KMS-11 (cell line): ENCODE measurements around the gene PROCR.

Source experiments
- H2AFZ ChIP-seq: fragments of 200-600 bp; sonication (generic); 2 replicates; pipeline ENCODE4 v1.6.1; 2016; ENCODE audit warnings: antibody characterized with exemption, mixed run types, low read depth
- H3K27ac ChIP-seq: fragments of 200-600 bp; sonication (generic); 2 replicates; pipeline ENCODE4 v1.6.1; 2016; ENCODE audit warnings: mild to moderate bottlenecking, mixed run types
- H3K27me3 ChIP-seq: fragments of 200-600 bp; sonication (generic); 2 replicates; pipeline ENCODE4 v1.6.1; 2017; ENCODE audit warnings: mild to moderate bottlenecking, low read depth, mixed run types, moderate library complexity; ENCODE audit not compliant: insufficient read depth
- H3K36me3 ChIP-seq: fragments of 200-600 bp; sonication (generic); 2 replicates; pipeline ENCODE4 v1.6.1; 2017; ENCODE audit warnings: mild to moderate bottlenecking, mixed run types; ENCODE audit not compliant: insufficient read depth
- H3K4me1 ChIP-seq: fragments of 200-600 bp; sonication (generic); 2 replicates; pipeline ENCODE4 v1.6.1; 2016; ENCODE audit warnings: mild to moderate bottlenecking, low read depth, mixed run types; ENCODE audit not compliant: poor library complexity, severe bottlenecking
- H3K4me2 ChIP-seq: fragments of 200-600 bp; sonication (generic); 2 replicates; pipeline ENCODE4 v1.7.0; 2016; ENCODE audit warnings: mild to moderate bottlenecking, mixed run types
- H3K4me3 ChIP-seq: fragments of 200-600 bp; sonication (generic); IDR thresholded peaks from 2 replicates; pipeline ENCODE4 v1.6.1; 2017; ENCODE audit warnings: low read depth, low read length, mixed read lengths; ENCODE audit not compliant: insufficient read depth
- H3K79me2 ChIP-seq: fragments of 200-600 bp; sonication (generic); 2 replicates; pipeline ENCODE4 v1.6.1; 2016; ENCODE audit warnings: low read depth, mixed run types; ENCODE audit not compliant: insufficient read depth
- H3K9ac ChIP-seq: fragments of 200-600 bp; sonication (generic); 2 replicates; pipeline ENCODE4 v1.6.1; 2016; ENCODE audit warnings: mild to moderate bottlenecking, mixed run types
- H4K20me1 ChIP-seq: fragments of 200-600 bp; sonication (generic); 2 replicates; pipeline ENCODE4 v1.6.1; 2016; ENCODE audit warnings: mild to moderate bottlenecking, mixed run types; ENCODE audit not compliant: insufficient read depth
- TF ChIP-seq, protein P1 (sequence below): fragments of 200-600 bp; sonication (generic); conservative IDR thresholded peaks from 2 replicates; pipeline ENCODE4 v1.6.1; 2017; ENCODE audit warnings: low read depth, mild to moderate bottlenecking, antibody characterized with exemption, low read length, moderate library complexity, mixed read lengths

Gene PROCR

DNA sequence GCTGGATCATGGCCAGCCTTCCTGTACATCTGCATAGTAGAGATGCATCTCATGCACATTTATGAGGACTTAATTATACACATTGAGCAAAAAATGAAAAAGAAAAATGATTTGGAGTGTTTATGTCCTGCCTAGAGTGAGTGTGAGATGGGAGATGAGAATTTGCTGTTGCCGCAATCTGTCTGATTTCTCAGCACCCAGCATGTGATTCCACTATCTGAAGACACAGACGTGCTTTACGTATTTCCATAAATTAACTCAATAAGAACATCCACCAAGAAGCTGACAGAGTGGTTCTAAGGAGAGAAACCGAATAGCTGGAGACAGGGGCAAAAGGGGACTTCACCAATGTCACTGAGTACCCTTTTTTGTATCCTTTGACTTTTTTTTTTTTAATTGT lies 39.9 kb upstream of the PROCR start:
- Histone ChIP-seq H4K20me1 (no peaks in the 10 kb centered on the region), H3K36me3 (no peaks in the 10 kb centered on the region; the same call in 1 of the 2 replicates)

DNA sequence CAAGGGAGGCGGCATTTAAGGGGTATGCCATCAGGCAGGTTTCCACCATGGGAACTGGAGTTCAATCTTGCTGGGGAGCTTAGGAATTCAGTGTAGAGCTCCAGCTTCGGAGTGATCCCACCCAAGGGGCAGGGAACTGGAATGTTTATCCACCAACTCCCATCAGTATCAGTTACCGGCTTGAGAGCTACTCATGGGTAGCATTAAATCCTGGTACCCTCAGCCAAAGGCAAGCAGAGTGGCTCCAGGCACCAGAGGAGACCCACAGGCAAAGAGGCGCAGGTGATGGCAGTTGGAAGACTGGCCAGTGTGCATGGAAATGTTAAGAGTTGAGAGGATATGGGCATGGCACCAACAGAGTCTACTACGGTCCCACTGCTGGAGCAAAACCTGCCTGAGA lies 38.8 kb upstream of the PROCR start:
- TF ChIP-seq, protein P1, sequence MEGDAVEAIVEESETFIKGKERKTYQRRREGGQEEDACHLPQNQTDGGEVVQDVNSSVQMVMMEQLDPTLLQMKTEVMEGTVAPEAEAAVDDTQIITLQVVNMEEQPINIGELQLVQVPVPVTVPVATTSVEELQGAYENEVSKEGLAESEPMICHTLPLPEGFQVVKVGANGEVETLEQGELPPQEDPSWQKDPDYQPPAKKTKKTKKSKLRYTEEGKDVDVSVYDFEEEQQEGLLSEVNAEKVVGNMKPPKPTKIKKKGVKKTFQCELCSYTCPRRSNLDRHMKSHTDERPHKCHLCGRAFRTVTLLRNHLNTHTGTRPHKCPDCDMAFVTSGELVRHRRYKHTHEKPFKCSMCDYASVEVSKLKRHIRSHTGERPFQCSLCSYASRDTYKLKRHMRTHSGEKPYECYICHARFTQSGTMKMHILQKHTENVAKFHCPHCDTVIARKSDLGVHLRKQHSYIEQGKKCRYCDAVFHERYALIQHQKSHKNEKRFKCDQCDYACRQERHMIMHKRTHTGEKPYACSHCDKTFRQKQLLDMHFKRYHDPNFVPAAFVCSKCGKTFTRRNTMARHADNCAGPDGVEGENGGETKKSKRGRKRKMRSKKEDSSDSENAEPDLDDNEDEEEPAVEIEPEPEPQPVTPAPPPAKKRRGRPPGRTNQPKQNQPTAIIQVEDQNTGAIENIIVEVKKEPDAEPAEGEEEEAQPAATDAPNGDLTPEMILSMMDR: no peak
- Histone ChIP-seq H3K36me3 (no peaks in the 10 kb centered on the region; the same call in 1 of the 2 replicates), H3K27me3 (no peaks in the 10 kb centered on the region), H4K20me1 (no peaks in the 10 kb centered on the region), H3K79me2 (no peaks in the 10 kb centered on the region), H3K4me3 (no peak overlapping the region), H2AFZ (no peak overlapping the region), H3K4me1 (no peaks in the 10 kb centered on the region), H3K4me2 (no peak overlapping the region), H3K27ac (no peak overlapping the region), H3K9ac (no peak overlapping the region)

More for the DNA sequence above, 39.9 kb upstream of the PROCR start:
- H2AFZ ChIP-seq: no peak overlapping the region
- no peak overlapping the region for H3K9ac ChIP-seq
- no peak overlapping the region for H3K4me2 ChIP-seq
- H3K4me3 ChIP-seq: no peak overlapping the region
- no peaks in the 10 kb centered on the region for H3K4me1 ChIP-seq
- TF ChIP-seq, protein P1: no peak
- H3K27me3 ChIP-seq: no peaks in the 10 kb centered on the region
- H3K27ac ChIP-seq: no peak overlapping the region
- H3K79me2 ChIP-seq: no peaks in the 10 kb centered on the region

DNA sequence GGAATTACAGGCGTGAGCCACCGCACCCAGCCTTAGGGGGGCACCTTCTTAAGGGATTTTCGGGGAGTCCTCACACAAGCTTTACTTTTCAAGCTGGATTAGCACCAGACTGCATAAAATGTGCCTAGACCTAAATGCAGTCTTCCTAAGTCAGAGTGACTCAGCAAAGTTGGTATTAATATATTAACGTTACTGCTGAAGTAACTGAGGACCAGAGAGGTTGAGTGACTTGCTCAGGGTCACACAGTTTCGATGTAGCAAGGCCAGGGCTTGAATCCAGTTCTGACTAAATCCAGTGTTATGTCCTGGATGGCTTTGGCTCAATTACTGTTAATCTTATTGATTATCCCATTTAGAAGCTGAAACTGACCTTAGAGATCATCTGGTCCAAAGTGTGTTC lies 38.1 kb upstream of the PROCR start:
- Histone ChIP-seq H2AFZ (no peak overlapping the region), H3K9ac (no peak overlapping the region), H3K79me2 (no peaks in the 10 kb centered on the region), H3K36me3 (no peaks in the 10 kb centered on the region; the same call in 1 of the 2 replicates), H3K4me1 (no peaks in the 10 kb centered on the region), H3K4me2 (no peak overlapping the region), H3K27ac (no peak overlapping the region), H3K4me3 (no peak overlapping the region), H4K20me1 (no peaks in the 10 kb centered on the region), H3K27me3 (no peaks in the 10 kb centered on the region)
- TF ChIP-seq, protein P1: no peak

DNA sequence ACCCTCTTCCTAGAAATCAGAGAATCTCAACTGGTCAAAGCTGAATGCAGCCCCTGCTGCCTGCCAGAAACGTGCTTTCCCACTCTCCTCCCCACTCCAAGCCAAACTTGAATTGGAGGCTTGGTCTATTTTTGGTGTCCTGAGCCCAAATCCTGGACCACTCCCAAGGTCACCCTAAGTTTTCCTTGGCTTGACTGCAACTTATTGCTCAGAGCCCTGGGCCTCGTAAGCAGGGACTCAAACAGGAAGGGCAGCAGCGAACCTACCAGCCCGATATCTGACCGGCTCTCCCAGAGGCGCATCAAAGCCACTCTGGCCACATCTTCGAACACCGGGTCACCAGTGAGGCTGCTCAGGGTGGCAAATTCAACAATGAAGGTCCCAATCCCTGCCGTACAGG lies 37.4 kb upstream of the PROCR start:
- H2AFZ ChIP-seq: no peak overlapping the region
- no peak overlapping the region for H3K4me3 ChIP-seq
- no peaks in the 10 kb centered on the region for H4K20me1 ChIP-seq
- H3K27ac ChIP-seq: no peak overlapping the region
- no peaks in the 10 kb centered on the region; the same call in 1 of the 2 replicates for H3K36me3 ChIP-seq
- TF ChIP-seq, protein P1: no peak
- H3K79me2 ChIP-seq: no peaks in the 10 kb centered on the region
- no peaks in the 10 kb centered on the region for H3K4me1 ChIP-seq
- H3K4me2 ChIP-seq: no peak overlapping the region
- no peak overlapping the region for H3K9ac ChIP-seq
- H3K27me3 ChIP-seq: no peaks in the 10 kb centered on the region
